EH (cell line): ENCODE results near the gene RBMS3.
A peak's percentile ranks its signal among the peaks of the same experiment; 100 is the strongest.

Source experiments
- DNase-seq: peaks from one replicate; pipeline ENCODE4 v3.0.0-alpha.2; 2015; ENCODE audit warnings: low read depth

Gene RBMS3

DNA sequence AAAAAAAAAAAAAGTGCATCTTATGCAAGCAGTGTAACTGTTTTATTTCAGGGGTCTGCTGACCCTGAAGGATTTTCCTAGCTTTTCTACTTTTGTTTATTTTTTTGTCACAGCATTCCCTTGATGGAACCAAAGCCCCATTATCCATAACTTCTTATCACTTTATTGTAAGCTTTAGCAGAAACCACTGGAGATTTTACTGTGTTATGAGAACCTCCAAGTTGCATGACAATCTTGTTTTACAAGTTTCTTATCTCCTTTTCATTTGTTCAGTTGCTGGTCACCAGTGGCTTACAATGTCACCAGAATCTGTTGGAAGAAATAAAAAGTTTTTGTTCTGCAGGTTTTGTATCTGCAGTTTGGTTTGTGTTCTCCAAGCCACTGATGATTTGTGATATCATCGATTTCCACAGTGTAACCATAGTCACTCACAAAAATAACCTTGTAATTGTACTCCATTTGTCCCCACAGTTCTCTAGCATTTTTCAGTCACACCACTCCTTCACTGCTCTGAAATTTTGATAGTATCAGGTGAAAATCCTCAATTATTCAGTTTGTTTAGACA lies 660.0 kb downstream of the RBMS3 start:
- DNase-seq, result no peak

DNA sequence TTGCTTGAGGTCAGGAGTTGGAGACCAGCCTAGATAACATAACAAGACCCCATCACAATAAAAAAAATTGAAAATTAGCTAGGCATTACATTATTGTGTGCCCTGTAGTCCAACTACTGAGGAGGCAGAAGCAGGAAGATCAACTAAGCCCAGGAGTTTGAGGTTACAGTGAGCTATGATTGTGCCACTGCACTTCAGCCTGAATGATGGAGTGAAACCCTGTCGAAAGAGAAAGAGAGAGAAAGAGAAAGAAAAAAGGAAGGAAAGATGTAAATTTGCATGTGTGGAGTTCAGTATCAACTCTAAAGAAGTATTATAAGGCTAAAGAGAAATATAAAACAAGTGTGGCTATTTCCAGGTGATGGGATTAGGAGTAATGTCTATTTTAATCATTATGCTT lies 661.4 kb downstream of the RBMS3 start:
- DNase-seq, result no peak

DNA sequence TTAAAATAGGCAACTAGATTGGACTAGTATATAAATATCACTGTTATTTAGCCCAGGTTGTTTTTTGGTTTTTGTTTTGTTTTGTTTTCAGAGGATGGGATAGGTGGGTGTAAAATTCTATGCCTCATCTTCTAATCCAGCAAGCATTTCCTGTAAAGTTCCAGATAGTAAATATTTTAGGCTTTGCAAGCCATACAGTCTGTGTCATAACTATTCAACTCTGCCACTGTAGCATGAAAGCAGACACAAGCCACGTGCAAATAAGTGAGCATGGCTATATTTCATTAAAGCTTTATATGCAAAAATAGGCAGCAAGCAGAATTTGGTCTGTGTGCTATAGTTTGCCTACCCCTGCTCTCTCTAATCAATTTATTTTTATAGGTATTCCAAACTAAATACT lies 668.3 kb downstream of the RBMS3 start:
- peak; percentile 49 for DNase-seq

DNA sequence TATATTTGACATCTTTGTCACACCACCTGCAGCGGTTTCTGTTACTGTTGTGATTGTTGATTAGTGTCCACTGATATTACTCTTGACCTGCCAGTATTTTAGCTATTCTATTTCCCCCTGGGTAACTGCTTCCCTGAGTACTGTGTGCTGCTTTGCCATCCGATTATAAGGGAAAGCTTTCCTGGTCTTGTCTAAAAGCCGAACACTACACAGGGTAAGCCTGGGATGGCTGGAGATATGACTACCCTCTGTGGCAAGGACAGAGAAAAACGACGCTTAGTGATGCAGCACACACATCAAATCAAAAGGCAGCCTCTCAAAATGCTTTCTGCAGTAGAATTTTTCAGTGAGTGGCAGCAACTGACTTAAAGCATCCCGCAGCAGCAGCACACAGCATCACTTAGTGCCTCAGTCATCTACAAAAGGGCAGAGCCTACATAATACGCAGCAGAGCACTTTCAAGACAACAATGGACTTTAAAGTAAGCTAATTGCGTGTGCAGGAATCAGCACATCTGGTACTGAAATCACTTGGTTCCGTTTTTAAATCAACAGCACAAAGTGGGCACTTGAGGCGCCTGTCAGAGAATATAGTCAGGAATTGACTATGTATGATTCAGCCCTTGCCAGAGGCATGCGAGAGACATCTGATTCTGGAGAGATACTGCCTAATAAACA lies 669.2 kb downstream of the RBMS3 start:
- peak; percentile 1 for DNase-seq

DNA sequence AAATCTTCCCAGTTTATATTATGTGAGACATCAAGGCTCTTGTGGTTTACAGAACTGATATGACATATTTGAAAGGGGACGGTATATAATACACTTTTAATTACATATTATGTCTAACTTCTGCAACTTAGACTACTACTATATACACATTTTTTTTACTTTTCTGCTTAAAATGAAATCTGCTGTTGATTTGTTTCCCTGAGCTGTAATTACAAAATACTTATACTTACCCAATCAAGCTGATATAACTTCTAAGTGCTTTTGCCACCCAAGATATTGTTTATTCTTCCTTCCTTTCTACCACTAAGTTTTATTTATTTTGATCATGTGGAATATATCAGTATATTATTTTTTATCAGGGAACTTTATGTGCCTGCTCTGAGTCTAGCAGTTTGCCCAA lies 671.6 kb downstream of the RBMS3 start:
- no peak for DNase-seq

DNA sequence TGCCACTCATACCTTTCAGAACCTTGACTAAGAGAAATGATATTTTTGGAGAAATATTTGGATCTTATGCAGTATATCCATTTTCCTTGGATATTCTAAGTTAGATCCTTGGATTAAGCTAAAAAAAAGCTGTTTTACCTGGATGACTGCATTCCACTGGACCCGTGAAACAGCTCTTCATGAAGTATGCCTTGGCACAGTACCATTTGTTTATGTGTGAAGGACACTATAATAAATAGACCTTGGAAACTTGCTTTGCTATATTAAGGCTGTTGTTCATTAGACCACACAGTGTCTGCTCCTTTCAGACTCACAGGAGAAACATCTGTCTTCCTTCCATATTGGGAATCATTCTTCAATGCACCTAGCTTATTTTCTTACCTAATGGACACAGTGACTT lies 674.5 kb downstream of the RBMS3 start:
- no peak for DNase-seq

DNA sequence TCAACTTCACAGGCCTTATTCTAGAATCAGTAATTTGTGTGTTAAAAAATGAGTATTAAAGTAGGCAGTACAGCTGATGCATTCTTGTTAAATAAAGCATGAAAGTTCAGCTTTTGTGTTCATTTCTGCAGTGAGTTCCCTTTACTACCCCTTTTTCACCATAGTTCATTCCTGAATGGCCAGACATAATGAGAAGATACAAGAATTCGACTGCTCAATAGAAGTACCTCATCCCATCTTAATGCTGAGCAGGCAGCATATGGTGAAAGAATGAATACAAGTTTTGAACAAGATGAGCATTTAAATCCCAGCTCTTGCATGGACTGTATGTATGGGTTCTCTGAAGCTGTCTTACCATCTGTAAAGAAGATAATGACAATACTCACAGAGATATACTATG lies 677.9 kb downstream of the RBMS3 start:
- no peak for DNase-seq

DNA sequence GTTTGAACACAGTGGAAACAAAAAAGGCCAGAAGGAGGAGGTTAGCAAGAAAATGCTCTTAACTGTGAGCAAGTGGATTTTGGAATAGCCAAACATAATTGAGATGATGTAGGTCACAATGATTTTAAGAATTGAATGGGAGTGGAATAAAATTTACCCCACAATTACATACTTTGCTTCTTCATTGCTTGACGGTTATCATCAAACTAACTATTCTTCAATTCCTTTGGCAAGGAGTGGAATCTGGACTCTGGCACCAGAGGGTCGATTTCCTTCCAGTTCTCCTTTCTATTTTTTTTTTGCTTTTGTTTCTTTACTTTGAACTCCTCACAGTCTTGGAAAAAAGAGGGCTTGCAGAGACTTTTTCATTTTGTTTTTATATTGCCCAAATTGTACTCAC lies 691.0 kb downstream of the RBMS3 start:
- DNase-seq, result no peak

DNA sequence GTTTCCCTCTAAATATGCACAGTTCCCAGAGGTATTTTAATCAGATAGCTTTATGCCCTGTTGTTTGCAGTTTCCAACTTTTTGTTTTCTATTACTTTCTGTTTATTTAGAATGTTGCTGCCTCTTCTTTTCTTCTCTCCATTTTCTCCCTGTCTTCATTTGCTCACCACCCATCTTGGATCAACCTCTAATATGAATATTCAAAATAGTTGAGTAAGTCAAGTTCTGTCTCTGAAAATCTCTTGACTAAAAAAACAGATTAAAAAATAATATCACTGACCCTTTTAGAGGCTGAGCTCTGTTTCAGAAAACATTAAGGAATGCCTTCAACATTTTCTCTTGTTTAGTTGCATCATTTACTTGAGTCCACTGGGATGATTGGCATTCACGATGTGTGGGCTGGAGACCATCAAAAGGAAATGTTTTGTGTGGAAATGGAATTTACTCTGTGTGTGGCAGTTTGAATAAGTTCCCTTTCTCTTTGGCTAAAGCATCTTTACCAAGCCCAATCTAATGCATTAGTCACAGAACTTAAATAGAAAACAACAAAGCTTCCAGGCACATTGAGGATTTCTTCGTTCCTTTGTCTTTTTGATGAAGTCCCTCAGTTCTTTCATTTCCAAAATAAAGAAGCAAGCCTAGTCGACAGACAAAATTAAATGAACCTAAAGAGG lies 691.6 kb downstream of the RBMS3 start:
- peak; percentile 88 for DNase-seq

DNA sequence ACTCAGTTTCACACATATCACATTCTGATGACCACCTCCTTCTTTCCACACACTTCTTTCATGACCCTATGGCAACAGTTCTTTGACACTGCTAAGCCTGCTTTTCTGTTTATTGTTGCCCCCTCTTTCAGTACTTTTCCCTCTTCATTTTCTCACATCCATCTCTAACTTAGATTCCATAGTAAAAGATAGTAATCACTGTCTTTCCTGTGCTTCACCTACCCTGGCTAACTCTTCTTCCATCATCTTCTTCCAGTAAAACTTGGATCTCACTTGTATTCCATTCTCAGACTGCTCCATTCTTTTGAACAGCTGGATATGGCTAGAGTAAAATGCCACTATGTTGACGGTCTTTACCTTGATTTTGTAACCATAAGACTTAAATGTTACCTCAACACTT lies 692.9 kb downstream of the RBMS3 start:
- DNase-seq, result no peak

DNA sequence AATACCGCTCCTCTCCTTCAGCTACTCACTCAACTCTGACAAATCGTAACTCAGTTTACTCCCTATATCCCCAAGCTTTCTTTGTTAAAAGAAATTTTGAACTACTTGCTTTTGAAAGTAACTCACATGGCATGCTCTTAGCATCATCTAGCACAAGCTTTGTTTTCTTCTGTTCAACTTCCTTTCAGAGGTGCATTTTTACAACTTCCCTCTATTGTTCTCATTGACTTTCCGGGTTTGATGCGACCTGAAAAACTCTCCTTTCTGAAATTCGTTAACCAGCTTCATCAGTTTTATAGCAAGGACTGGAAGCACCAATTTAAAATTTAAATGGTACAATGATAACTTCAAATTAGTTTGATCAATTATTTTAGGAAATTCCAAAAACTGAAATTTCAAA lies 696.0 kb downstream of the RBMS3 start:
- DNase-seq, result no peak

DNA sequence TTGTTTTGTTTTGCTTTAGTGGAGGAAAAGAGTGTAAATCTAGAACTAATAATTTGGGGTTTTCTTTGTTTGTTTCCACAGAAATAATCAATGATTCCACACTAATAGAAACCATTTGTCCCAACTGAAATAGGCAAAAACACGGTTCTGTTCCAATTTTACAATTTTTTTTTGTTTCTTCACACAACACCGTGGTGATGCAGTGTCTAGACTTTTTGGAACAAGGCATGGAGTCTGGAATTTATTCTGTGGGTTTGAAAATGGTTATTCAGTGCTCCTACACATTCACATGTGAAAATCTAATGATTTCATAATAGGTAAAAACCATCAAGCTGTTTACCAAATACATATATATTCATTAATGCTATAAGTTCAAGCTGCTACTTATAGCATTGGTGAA lies 696.5 kb downstream of the RBMS3 start:
- DNase-seq, result no peak

DNA sequence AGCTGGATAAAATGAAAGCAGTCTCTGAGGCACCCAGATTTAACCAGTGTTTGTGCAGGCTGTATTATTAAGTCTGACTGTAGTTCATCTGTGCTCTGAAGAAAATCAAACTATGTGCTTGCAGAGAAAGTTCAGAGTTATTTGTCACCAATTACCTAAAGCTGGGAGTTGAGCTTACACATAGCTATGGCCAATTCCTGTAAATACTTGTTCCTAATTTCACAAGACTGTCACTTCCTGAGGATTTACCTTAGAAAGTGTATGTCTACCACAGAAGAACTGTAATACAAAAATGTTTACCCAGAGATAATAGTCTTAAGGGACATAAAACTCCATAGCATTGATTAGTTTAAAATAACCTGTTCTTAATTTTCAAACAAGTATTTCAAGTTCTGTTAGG lies 697.2 kb downstream of the RBMS3 start:
- DNase-seq, result peak; percentile 2

DNA sequence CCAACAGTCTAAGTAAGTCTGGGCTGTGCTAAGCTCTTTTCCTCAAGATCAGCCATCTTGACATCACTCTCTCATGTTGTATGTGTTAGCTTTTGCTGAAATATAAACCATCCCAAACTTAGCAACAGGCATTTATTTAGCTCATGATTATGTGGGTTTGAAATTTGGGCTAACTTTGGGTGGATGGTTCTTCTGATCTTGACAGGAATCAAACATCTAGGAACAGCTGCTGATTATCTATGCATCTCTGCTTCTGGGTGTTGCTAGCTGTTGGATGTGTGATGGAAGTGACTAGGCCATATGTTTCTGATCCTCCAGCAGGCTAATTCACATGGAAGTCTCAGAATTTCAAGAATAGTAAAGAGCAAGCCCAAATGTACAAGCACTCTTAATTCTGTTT lies 710.3 kb downstream of the RBMS3 start:
- DNase-seq, result no peak

DNA sequence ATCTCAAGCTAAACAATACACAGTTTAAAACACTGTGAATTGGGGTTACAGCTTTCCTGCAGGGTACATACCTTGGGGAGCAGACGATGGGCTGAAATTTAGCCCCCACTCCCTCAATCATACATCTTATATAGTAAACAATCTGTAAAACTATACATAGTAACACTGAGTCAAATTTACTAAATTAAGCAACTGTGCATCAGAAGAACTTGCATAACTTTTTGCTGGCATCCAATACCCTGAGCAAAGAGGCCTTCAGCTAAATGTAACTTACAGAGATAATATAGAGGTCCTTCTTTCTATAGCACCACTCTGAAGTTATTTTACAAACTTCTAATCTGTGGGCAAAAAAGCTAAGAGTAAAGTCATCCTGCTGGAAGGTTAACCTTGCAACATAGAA lies 721.9 kb downstream of the RBMS3 start:
- no peak for DNase-seq

DNA sequence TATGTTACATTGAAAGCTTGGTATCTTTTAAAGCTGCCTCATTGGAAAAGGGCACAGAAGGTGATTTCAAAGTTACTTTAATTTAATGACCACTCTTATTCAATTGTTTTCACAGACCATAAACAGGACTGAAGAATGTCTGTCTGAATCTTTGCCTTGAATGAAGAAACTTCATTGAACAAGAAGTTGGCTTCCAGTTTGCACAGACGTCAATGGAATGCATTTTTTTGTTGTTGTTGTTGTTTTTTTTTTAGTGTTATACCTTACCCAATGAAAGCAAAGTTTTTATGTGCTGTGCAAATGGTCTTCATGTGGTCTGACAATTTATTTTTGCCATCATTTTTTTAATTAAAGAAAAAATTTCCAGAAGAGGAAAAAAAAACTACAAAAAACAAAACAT lies 722.9 kb downstream of the RBMS3 start:
- DNase-seq, result no peak

DNA sequence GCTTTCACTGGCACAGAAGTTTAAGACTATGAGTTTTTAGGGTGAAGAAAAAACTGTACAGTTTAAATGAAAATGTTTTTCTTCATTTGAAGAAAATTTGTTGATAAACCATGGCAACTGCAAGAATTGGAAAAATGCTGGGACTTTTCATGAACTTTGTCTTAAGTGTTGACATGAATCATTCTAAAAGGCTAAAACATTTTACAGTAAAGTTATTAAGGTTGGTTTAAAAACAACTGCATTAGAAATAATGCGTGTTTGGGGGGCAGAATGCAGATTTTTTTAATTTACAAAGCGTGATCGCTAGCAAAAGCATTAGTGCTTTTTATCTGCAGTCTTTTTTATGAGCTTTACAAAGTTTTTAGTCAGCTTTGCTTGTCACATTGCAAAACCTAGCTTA lies 723.6 kb downstream of the RBMS3 start:
- DNase-seq, result peak; percentile 61

DNA sequence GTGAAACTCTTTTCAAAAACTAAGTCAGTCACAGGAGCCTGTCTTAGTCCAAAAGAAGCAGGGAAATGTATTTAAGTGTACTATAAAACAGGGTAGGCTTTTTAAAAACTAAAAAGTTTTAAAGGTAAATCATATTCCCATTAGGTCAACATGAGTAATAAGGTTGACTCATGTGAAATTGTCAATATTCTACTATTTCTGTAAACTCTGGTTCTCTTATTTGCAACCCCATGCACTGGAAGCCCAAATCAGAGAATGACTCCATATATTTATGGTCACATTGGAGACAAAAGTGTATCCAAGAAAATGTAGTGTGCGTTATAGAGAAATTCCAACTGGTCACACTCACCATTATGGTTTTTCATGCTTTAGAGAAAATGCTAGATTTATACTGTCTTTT lies 725.2 kb downstream of the RBMS3 start:
- DNase-seq, result no peak

DNA sequence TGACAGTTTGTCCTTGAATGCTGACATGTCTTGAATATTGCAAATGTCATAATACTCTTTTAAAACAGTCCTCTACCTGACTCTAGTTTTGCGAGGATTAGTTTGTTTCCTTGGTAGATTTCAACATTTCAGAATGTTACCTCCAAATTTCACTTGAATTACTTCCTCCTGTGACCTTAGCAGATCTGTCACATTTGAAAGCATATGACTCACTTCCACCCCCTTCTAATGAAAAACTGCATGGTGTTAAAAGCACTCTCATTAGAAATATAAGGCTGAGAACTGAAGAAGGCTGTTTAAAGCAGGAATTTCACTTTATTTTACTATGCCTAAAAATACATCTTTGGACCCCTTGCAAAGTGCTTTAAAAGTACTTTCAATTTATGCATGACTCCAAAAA lies 726.8 kb downstream of the RBMS3 start:
- peak; percentile 30 for DNase-seq

DNA sequence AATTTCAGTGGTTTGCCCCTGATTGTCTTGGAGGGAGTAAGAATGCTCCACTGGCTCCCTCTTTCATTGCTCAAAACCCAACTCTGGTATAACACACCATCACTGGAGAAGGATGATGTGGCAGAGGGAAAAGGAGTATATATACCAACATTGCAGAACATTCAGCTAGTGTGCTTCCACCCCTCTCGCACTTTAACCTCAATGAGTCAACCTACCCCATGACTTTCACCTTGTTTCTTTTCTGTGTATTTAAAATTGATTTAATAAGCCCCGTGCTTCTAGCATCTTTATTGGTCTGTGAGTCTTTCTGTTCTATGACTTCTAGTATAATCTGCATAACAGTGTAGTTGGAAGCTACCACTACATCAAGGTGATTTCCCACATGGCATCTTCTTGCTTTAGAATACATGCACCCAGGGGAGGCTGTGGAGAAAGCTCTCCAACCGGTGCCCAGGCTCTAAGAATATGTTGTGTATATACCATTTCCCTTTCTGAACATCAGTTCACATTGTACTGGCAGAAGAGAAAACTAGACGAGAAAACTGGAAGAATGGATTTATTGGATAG lies 730.4 kb downstream of the RBMS3 start:
- DNase-seq, result no peak

DNA sequence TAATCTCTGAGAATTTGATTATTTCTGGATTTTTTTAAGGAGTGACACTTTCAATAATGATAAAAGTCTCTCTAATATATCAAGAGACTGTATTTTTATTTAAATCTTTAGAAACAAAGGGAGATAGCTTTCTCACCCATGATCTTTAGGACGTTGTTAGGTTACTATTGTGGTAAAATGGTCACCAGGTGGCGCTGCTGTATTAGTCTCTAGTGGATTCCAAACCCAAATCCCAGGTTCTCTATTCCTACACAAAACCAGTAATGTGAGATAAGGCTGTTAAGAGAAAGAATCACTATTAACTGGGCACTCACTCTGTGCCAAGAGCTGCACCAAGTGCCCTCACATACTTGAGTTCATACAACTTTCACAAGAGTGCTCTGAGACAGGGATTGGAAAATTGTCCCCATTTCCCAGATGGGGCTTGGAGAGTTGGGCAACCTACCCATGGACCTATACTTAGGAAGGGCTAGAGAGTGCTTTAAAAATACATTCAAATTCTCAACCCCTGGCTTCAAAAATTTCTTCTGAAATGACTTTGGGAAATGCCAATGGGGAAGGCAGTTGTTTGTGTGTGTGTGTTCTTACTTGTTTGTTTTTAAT lies 732.2 kb downstream of the RBMS3 start:
- DNase-seq, result peak; percentile 73

DNA sequence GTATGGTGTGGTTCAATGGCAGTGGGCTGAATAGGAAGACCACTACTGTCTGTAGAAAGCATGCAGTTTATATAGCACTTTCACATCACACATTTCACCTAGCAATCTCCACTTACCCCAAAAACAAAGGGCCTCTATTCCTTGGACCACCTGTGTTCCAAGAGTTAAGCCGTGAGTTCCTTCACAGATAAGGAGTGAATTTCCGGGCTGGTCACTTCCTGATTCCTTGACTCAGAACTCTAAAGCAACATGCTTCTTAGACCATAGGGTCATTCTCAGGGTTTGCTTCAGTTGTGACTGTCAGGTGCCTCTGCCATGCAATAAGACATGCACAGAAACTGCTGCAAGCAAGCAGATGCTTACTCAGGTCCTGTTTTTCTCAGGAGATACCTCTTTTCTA lies 737.0 kb downstream of the RBMS3 start:
- no peak for DNase-seq

DNA sequence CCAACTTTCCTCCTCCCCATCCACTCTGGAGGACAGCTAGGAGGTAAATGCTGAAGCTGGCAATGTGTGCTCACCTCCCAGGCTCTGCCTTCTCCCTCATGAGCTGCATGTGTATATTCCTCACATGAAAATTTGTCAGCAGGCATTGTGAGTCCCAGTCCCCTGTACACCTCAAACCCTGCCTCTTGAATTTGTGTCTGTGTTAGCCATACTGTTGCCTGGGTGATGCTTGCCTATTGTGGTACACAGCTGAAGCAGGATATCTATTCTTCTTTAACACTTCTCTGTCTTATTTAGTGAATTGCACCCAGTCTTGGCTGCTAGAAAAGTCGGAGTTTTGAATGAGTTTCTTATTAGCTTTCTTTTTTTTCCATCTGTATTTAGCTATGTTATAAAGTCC lies 739.5 kb downstream of the RBMS3 start:
- no peak for DNase-seq
